ENCODE measurements around the gene OVOL1. TPM values are rescaled to one million over a fixed set of nuclear protein-coding genes. Genes with fewer than 3 reads are reported as not detected.

The OVOL1 gene
- polyA plus RNA-seq, 3 donors = 0.08 TPM; not detected in 2

DNA sequence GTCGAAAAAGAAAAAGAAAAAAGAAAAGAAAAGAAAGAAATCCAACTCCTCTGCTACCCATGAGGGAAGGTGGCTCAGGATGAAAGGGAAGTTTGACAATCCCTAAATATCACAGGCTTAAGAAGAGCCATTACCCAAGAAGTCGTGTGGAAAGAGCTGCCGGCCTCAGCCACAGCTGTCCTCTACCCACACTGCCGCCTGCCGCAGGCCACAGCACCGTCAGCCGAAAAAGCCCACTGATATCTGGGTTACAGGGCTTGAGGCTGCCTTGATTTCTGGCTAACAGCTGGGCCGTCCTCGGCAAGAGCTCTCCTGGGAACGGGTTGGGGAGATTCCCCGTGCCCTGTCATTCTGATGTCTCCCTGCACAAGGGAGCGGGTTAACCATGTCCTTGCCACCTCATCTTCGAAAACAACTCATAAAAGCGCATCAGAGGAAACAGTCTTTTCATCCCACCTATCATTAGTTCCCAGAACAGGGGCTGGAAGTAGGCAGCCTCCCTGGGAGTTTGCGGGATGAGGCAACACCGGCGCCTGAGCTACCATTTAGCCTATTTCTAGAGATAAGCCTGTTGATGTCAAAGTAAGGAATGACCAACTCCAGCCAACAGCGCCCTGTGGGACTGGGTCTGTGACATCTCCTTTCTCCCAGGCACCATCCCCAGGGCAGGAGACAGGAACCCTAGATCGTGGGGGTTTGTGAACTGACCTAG, 25.1 kb downstream of the OVOL1 start:
- WGBS (ENCODE audit: insufficient coverage) = 88% methylated on average over 10 of the region's 19 CpGs
- Histone ChIP-seq H2AFZ (ENCODE audit: insufficient read depth, low read depth, low read length, poor library complexity, severe bottlenecking) (no peak overlapping the region), H3K36me3 (replicated peaks in 1 of 2; ENCODE audit: control insufficient read depth in 1 of 2, insufficient read depth in 2 of 2, low read length in 2 of 2) (peaks cover 0 to 5% of the 10 kb centered on the region in 2 donors), H3K4me2 (replicated peaks; ENCODE audit: extremely low read depth, low read length, poor library complexity, severe bottlenecking) (no peak overlapping the region), H3K9ac (ENCODE audit: insufficient read depth, low read length, poor library complexity, severe bottlenecking) (no peak overlapping the region), H3K27ac (ENCODE audit: low read depth in 1 of 2, low read length in 2 of 2) (no peak overlapping the region), H3K4me1 (ENCODE audit: control insufficient read depth in 1 of 2, insufficient read depth in 2 of 2, low read length in 2 of 2) (peaks cover 10 to 13% of the 10 kb centered on the region in 2 donors), H3K4me3 (replicated peaks in 1 of 3; ENCODE audit: low read depth in 2 of 3, low read length in 3 of 3) (no peak overlapping the region), H3K9me3 (replicated peaks in 1 of 2; ENCODE audit: control insufficient read depth in 1 of 2, insufficient read depth in 1 of 2, low read length in 2 of 2) (no peaks in the 10 kb centered on the region), H3K27me3 (ENCODE audit: control insufficient read depth in 2 of 2, insufficient read depth in 2 of 2, low read length in 2 of 2) (peaks cover 0 to 4% of the 10 kb centered on the region in 2 donors), H4K20me1 (ENCODE audit: insufficient read depth, low read length) (no peaks in the 10 kb centered on the region), H3K79me2 (ENCODE audit: insufficient read depth, low read length) (peaks cover 4% of the 10 kb centered on the region)
- peaks cover 15 to 21% (median 18%) of the 10 kb centered on the region in 3 donors for H3K27me3 Mint-ChIP-seq (ENCODE audit: low read depth in 3 of 3)
- TF ChIP-seq, protein P1, sequence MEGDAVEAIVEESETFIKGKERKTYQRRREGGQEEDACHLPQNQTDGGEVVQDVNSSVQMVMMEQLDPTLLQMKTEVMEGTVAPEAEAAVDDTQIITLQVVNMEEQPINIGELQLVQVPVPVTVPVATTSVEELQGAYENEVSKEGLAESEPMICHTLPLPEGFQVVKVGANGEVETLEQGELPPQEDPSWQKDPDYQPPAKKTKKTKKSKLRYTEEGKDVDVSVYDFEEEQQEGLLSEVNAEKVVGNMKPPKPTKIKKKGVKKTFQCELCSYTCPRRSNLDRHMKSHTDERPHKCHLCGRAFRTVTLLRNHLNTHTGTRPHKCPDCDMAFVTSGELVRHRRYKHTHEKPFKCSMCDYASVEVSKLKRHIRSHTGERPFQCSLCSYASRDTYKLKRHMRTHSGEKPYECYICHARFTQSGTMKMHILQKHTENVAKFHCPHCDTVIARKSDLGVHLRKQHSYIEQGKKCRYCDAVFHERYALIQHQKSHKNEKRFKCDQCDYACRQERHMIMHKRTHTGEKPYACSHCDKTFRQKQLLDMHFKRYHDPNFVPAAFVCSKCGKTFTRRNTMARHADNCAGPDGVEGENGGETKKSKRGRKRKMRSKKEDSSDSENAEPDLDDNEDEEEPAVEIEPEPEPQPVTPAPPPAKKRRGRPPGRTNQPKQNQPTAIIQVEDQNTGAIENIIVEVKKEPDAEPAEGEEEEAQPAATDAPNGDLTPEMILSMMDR (IDR thresholded peaks at IDR 0.05) = no peak
- H3K27ac Mint-ChIP-seq = no peak overlapping the region
- intact Hi-C loops (cut with micrococcal nuclease) = loop anchor here in 1 of 2 donors (10.0 kb wide), 2 partner anchors 47 to 187 kb away; no protein-coding TSS in a partner anchor
- H3K4me1 Mint-ChIP-seq = peaks cover 35% of the 10 kb centered on the region
- peaks cover 13 to 18% of the 10 kb centered on the region in 2 donors for H3K36me3 Mint-ChIP-seq
- peaks cover 0 to 2% (median 0%) of the 10 kb centered on the region in 7 donors for H3K9me3 Mint-ChIP-seq
- DNase-seq = no peak
- no peak overlapping the region for H3K4me3 Mint-ChIP-seq

DNA sequence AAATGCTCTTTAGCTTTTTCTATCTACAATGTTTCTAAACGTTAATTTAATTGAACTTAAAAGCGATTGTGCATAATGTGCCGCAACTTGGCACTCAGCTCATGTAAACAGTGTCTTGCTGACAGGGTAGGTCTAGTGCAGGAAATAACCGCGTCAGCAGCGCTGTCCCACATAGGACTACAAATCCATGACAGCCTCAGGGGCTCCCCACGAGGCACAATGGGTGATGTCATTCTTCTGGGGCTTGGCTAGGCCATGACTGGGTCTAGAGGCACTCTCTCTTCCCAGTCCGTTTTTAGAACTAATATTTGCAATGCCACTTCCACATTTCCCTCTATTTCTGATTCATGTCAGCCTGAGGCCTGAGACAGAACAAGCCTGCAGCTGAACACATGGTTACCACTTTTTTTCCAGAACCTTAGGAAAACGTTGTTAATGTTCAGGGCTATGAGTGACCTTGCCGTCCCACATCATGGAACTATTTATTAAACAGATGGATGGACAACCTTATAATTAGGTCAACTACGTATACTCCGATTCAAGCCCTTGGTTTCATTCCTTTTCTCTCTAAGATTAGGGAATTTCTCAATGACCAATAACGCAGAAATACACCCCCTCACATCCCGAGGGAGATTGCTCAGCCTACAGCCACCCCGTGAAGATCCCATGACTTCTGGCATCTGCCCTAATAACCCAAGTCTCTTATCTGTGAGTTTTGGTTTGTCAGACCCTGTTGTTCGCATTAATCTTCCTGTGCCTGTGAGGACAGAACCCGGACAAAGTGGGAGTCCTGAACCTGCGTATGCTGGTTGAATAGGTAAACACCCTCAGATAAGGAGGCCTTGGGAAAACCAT, 27.5 kb downstream of the OVOL1 start:
- intact Hi-C loops (cut with micrococcal nuclease) = loop anchor here in 1 of 2 donors (10.0 kb wide), 2 partner anchors 50 to 190 kb away; no protein-coding TSS in a partner anchor
- H3K9ac ChIP-seq (ENCODE audit: insufficient read depth, low read length, poor library complexity, severe bottlenecking) = no peak overlapping the region
- Mint-ChIP-seq H3K9me3 (peaks cover 0 to 2% (median 0%) of the 10 kb centered on the region in 7 donors), H3K27me3 (ENCODE audit: low read depth in 3 of 3) (peaks cover 5 to 11% (median 6%) of the 10 kb centered on the region in 3 donors), H3K4me1 (peaks cover 45% of the 10 kb centered on the region), H3K36me3 (peaks cover 13 to 18% of the 10 kb centered on the region in 2 donors), H3K4me3 (no peak overlapping the region), H3K27ac (peak overlapping the region in 3 of 7 donors; percentile 3 to 58 (median 33))
- H3K36me3 ChIP-seq (replicated peaks in 1 of 2; ENCODE audit: control insufficient read depth in 1 of 2, insufficient read depth in 2 of 2, low read length in 2 of 2) = peaks cover 0 to 5% of the 10 kb centered on the region in 2 donors
- no peaks in the 10 kb centered on the region for H3K27me3 ChIP-seq (ENCODE audit: control insufficient read depth in 2 of 2, insufficient read depth in 2 of 2, low read length in 2 of 2)
- H2AFZ ChIP-seq (ENCODE audit: insufficient read depth, low read depth, low read length, poor library complexity, severe bottlenecking) = no peak overlapping the region
- TF ChIP-seq, protein P1 (IDR thresholded peaks at IDR 0.05) = no peak
- H4K20me1 ChIP-seq (ENCODE audit: insufficient read depth, low read length) = no peaks in the 10 kb centered on the region
- H3K79me2 ChIP-seq (ENCODE audit: insufficient read depth, low read length) = peaks cover 12% of the 10 kb centered on the region
- H3K4me3 ChIP-seq (replicated peaks in 1 of 3; ENCODE audit: low read depth in 2 of 3, low read length in 3 of 3) = no peak overlapping the region
- 69% methylated on average over 12 of the region's 18 CpGs for WGBS (ENCODE audit: insufficient coverage)
- no peaks in the 10 kb centered on the region for H3K9me3 ChIP-seq (replicated peaks in 1 of 2; ENCODE audit: control insufficient read depth in 1 of 2, insufficient read depth in 1 of 2, low read length in 2 of 2)
- H3K4me2 ChIP-seq (replicated peaks; ENCODE audit: extremely low read depth, low read length, poor library complexity, severe bottlenecking) = no peak overlapping the region
- DNase-seq = peak; percentile 58 to 87 (median 59)
- peaks cover 17 to 23% of the 10 kb centered on the region in 2 donors for H3K4me1 ChIP-seq (ENCODE audit: control insufficient read depth in 1 of 2, insufficient read depth in 2 of 2, low read length in 2 of 2)
- H3K27ac ChIP-seq (ENCODE audit: low read depth in 1 of 2, low read length in 2 of 2) = no peak overlapping the region
